IMR-90 (cell line): ENCODE results near the gene RBPJ. TPM values are rescaled to one million over a fixed set of nuclear protein-coding genes. Genes with fewer than 3 reads are reported as not detected.

Source experiments
- ATAC-seq: fragments of 200-7000 bp; cut with Tn5 transposase; 2 replicates; pipeline ENCODE4 v1.9.1; 2020; ENCODE audit warnings: low read depth, mild to moderate bottlenecking, moderate library complexity
- BruUV-seq: library from RNA; stranded (reverse); fragments of 400-500 nt; replicated peaks from 2 replicates; lab custom pipeline; 2021; lab: Mats Ljungman, UMichigan
- CTCF ChIA-PET: fragments of 300-600 bp; formaldehyde crosslinking; extraction: SDS; loops from one replicate; lab custom pipeline; 2021; ENCODE audit warnings: antibody characterized with exemption; lab: Yijun Ruan, JAX
- POLR2A ChIA-PET: fragments of 300-600 bp; sonication (Branson Sonifier 250); formaldehyde crosslinking; loops from one replicate; lab custom pipeline; 2022; ENCODE audit warnings: antibody characterized with exemption; ENCODE audit not compliant: unreplicated experiment; lab: Charles Lee
- DNase-seq: peaks from one replicate; pipeline ENCODE4 v3.0.0; 2013
- H2AFZ ChIP-seq: replicated peaks from 2 replicates; pipeline ENCODE3; 2013; ENCODE audit warnings: low read length, mild to moderate bottlenecking; ENCODE audit not compliant: poor library complexity
- H2AK5ac ChIP-seq: 2 replicates; pipeline ENCODE4 v1.6.1; 2013; ENCODE audit warnings: low read depth, low read length, inconsistent platforms
- H2AK9ac ChIP-seq: replicated peaks from 2 replicates; pipeline ENCODE3; 2013; ENCODE audit warnings: mild to moderate bottlenecking, low read depth, low read length, moderate library complexity; ENCODE audit not compliant: poor library complexity
- H2BK120ac ChIP-seq: 2 replicates; pipeline ENCODE4 v1.6.1; 2013; ENCODE audit warnings: low read depth, low read length, inconsistent platforms
- H2BK15ac ChIP-seq: 3 replicates; pipeline ENCODE4 v1.6.1; 2013; ENCODE audit warnings: low read depth, low read length, inconsistent platforms
- H2BK20ac ChIP-seq: 2 replicates; pipeline ENCODE4 v1.6.1; 2013; ENCODE audit warnings: low read depth, mild to moderate bottlenecking, inconsistent platforms, low read length, moderate library complexity
- H2BK5ac ChIP-seq: 2 replicates; pipeline ENCODE4 v1.6.1; 2013; ENCODE audit warnings: mild to moderate bottlenecking, low read depth, low read length, inconsistent platforms; ENCODE audit not compliant: poor library complexity, severe bottlenecking
- H3K14ac ChIP-seq: replicated peaks from 2 replicates; pipeline ENCODE4 v1.6.1; 2013; ENCODE audit warnings: low read depth, low read length, inconsistent platforms
- H3K18ac ChIP-seq: 2 replicates; pipeline ENCODE4 v1.6.1; 2013; ENCODE audit warnings: low read depth, low read length, control low read depth
- H3K23ac ChIP-seq: 2 replicates; pipeline ENCODE4 v1.6.1; 2013; ENCODE audit warnings: low read depth, low read length, inconsistent platforms
- H3K27ac ChIP-seq: 2 replicates; pipeline ENCODE4 v1.5.1; 2013; ENCODE audit warnings: mild to moderate bottlenecking, control low read depth, low read length; ENCODE audit not compliant: insufficient read depth
- H3K27me3 ChIP-seq: 2 replicates; pipeline ENCODE4 v1.6.1; 2013; ENCODE audit warnings: low read length; ENCODE audit not compliant: control insufficient read depth, insufficient read depth
- H3K36me3 ChIP-seq: 2 replicates; pipeline ENCODE4 v1.6.1; 2013; ENCODE audit warnings: low read length, mixed read lengths; ENCODE audit not compliant: control insufficient read depth, insufficient read depth
- H3K4ac ChIP-seq: 2 replicates; pipeline ENCODE4 v1.6.1; 2013; ENCODE audit warnings: low read depth, low read length, inconsistent platforms
- H3K4me1 ChIP-seq: 2 replicates; pipeline ENCODE4 v1.6.1; 2013; ENCODE audit warnings: low read length, mixed read lengths; ENCODE audit not compliant: control insufficient read depth, insufficient read depth
- H3K4me2 ChIP-seq: 2 replicates; pipeline ENCODE4 v1.6.1; 2013; ENCODE audit warnings: low read depth, mild to moderate bottlenecking, control low read depth, low read length, moderate library complexity
- H3K4me3 ChIP-seq: 2 replicates; pipeline ENCODE4 v1.5.1; 2013; ENCODE audit warnings: low read depth, mild to moderate bottlenecking, control low read depth, low read length, moderate library complexity; ENCODE audit not compliant: insufficient read depth
- H3K56ac ChIP-seq: 2 replicates; pipeline ENCODE4 v1.6.1; 2013; ENCODE audit warnings: low read length, inconsistent platforms; ENCODE audit not compliant: insufficient read depth; ENCODE audit errors: extremely low read depth
- H3K79me1 ChIP-seq, 2 experiments: 2 replicates each; pipeline ENCODE4 v1.6.1; 2013; ENCODE audit warnings: low read length in 2 of 2, inconsistent platforms in 1 of 2, low read depth in 1 of 2
- H3K9ac ChIP-seq: 2 replicates; pipeline ENCODE4 v1.6.1; 2013; ENCODE audit warnings: low read depth, low read length, control low read depth
- H3K9me1 ChIP-seq: 2 replicates; pipeline ENCODE4 v1.6.1; 2013; ENCODE audit warnings: low read length, inconsistent platforms; ENCODE audit not compliant: insufficient read depth
- H3K9me3 ChIP-seq: 2 replicates; pipeline ENCODE4 v1.6.1; 2013; ENCODE audit warnings: low read length; ENCODE audit not compliant: control insufficient read depth, insufficient read depth
- H4K20me1 ChIP-seq: 2 replicates; pipeline ENCODE4 v1.6.1; 2013; ENCODE audit warnings: low read length, inconsistent platforms; ENCODE audit not compliant: insufficient read depth
- H4K5ac ChIP-seq: 2 replicates; pipeline ENCODE4 v1.6.1; 2013; ENCODE audit warnings: mild to moderate bottlenecking, low read depth, low read length, control low read depth
- H4K8ac ChIP-seq, 2 experiments: 2 replicates each; pipeline ENCODE4 v1.6.1; 2013; ENCODE audit warnings: low read depth in 2 of 2, low read length in 2 of 2, control low read depth in 1 of 2, inconsistent platforms in 1 of 2
- H4K91ac ChIP-seq: 2 replicates; pipeline ENCODE4 v1.6.1; 2013; ENCODE audit warnings: low read depth, low read length, inconsistent platforms; ENCODE audit not compliant: insufficient read depth
- BHLHE40 ChIP-seq: fragments of 150-350 bp; IDR thresholded peaks from 2 replicates; pipeline ENCODE4 v1.6.1; 2016; ENCODE audit warnings: mild to moderate bottlenecking, low read depth, low read length
- CHD1 ChIP-seq: IDR thresholded peaks from 2 replicates; pipeline ENCODE4 v1.6.1; 2012; ENCODE audit warnings: low read depth, low read length, improper control_type of control experiment
- CTCF ChIP-seq: conservative IDR thresholded peaks from 2 replicates; pipeline ENCODE4 v1.5.1; 2012; ENCODE audit warnings: mild to moderate bottlenecking, low read depth, low read length, improper control_type of control experiment
- FOS ChIP-seq: fragments of 150-350 bp; IDR thresholded peaks from 2 replicates; pipeline ENCODE4 v1.6.1; 2016; ENCODE audit warnings: low read depth, low read length
- MAFK ChIP-seq: IDR thresholded peaks from 2 replicates; pipeline ENCODE4 v1.6.1; 2012; ENCODE audit warnings: low read depth, low read length, improper control_type of control experiment
- MAZ ChIP-seq: IDR thresholded peaks from 2 replicates; pipeline ENCODE4 v1.6.1; 2012; ENCODE audit warnings: low read depth, mild to moderate bottlenecking, low read length, improper control_type of control experiment, moderate library complexity, borderline replicate concordance
- MXI1 ChIP-seq: IDR thresholded peaks from 2 replicates; pipeline ENCODE4 v1.6.1; 2012; ENCODE audit warnings: low read depth, mild to moderate bottlenecking, low read length, moderate library complexity, borderline replicate concordance
- NFE2L2 ChIP-seq: fragments of 150-350 bp; IDR thresholded peaks from 2 replicates; pipeline ENCODE4 v1.6.1; 2016; ENCODE audit warnings: low read depth, mild to moderate bottlenecking, low read length
- POLR2A ChIP-seq: IDR thresholded peaks from 2 replicates; pipeline ENCODE4 v1.6.1; 2012; ENCODE audit warnings: mild to moderate bottlenecking, low read depth, low read length
- RAD21 ChIP-seq: IDR thresholded peaks from 2 replicates; pipeline ENCODE4 v1.6.1; 2012; ENCODE audit warnings: low read length, improper control_type of control experiment
- RCOR1 ChIP-seq: IDR thresholded peaks from 2 replicates; pipeline ENCODE4 v1.6.1; 2012; ENCODE audit warnings: mild to moderate bottlenecking, low read length, improper control_type of control experiment; ENCODE audit not compliant: insufficient replicate concordance
- RFX5 ChIP-seq: IDR thresholded peaks from 2 replicates; pipeline ENCODE4 v1.8.0; 2012; ENCODE audit warnings: low read depth, mild to moderate bottlenecking, low read length, moderate library complexity
- SMC3 ChIP-seq: fragments of 150-350 bp; IDR thresholded peaks from 2 replicates; pipeline ENCODE4 v1.6.1; 2016; ENCODE audit warnings: low read depth, mild to moderate bottlenecking, antibody characterized with exemption, low read length, moderate library complexity
- USF2 ChIP-seq: fragments of 150-350 bp; IDR thresholded peaks from 2 replicates; pipeline ENCODE4 v1.6.1; 2017; ENCODE audit warnings: mild to moderate bottlenecking, antibody characterized with exemption, low read length, low read depth
- WGBS, 2 experiments: methylation state at CpG; one replicate each; pipeline versions ENCODE4 v1.1.5 to v1.1.7; 2013; ENCODE audit warnings: missing lambda C conversion rate in 2 of 2; ENCODE audit not compliant: insufficient read length in 1 of 2; ENCODE audit errors: extremely low coverage in 2 of 2; 5-methylcytosine and 5-hydroxymethylcytosine counted together
- dilution Hi-C: fragments of 300-500 bp; cut with HindIII; formaldehyde crosslinking; loops from one replicate; pipeline ENCODE4 v1.14.3; 2018; ENCODE audit warnings: low sequenced_read_pairs; ENCODE audit not compliant: unreplicated experiment
- in situ Hi-C: fragments of 300-500 bp; cut with MboI; formaldehyde crosslinking; loops from 3 replicates; pipeline ENCODE4 v1.14.3; 2019; ENCODE audit warnings: low sequenced_read_pairs, inconsistent platforms, mixed read lengths
- intact Hi-C: fragments of 100-400 bp; cut with micrococcal nuclease; formaldehyde crosslinking; loops from 2 replicates; pipeline ENCODE4 v1.10.0; 2022
- polyA plus RNA-seq, 3 experiments: library from polyadenylated mRNA; depleted of rRNA; stranded (reverse); fragments of >200 nt; gene quantifications; 2 replicates each; pipeline ENCODE4 v1.2.3, GENCODE V29; 2012; ENCODE audit warnings: low replicate concordance in 1 of 3
- total RNA-seq: library from RNA; depleted of rRNA; stranded (reverse); fragments of >200 nt; gene quantifications from 2 replicates; pipeline ENCODE4 v1.2.3, GENCODE V29; 2012
- TF ChIP-seq, protein P1 (sequence below): fragments of 150-350 bp; IDR thresholded peaks from 2 replicates; pipeline ENCODE4 v1.6.1; 2016; ENCODE audit warnings: low read depth, mild to moderate bottlenecking, low read length, moderate library complexity, borderline replicate concordance

The RBPJ gene
- total and polyA plus RNA-seq, 2 of the 4 experiments (the other 2 are of a cell fraction): 50.3 to 148 TPM

- WGBS, 2 experiments: no CpG with 5 or more reads among the region's 2 CpGs
- H3K4me2 ChIP-seq: no peak overlapping the region
- POLR2A ChIA-PET: no interaction called here
- H3K9ac ChIP-seq: no peak overlapping the region
- H3K18ac ChIP-seq: no peak overlapping the region
- no peak overlapping the region for H4K8ac ChIP-seq
- H3K23ac ChIP-seq: no peak overlapping the region
- no peaks in the 10 kb centered on the region for H4K20me1 ChIP-seq
- no peak overlapping the region for H2BK15ac ChIP-seq
- no peak overlapping the region for H2BK20ac ChIP-seq
- H3K4me3 ChIP-seq: no peak overlapping the region
- no peak overlapping the region for H3K4ac ChIP-seq
- peak overlapping the region; percentile 9; the same call in 1 of the 2 replicates for H3K27ac ChIP-seq
- H3K14ac ChIP-seq: no peak overlapping the region
- H2BK5ac ChIP-seq: peak overlapping the region; percentile 23
- BruUV-seq: no TSS peak
- peak; percentile 36 for DNase-seq
- peaks cover 24% of the 10 kb centered on the region for H3K36me3 ChIP-seq
- H4K5ac ChIP-seq: no peak overlapping the region
- no peaks in the 10 kb centered on the region for H3K9me3 ChIP-seq
- H2AK9ac ChIP-seq: no peak overlapping the region
- H2AFZ ChIP-seq: no peak overlapping the region
- in situ Hi-C loops: no loop called here
- H4K91ac ChIP-seq: no peak overlapping the region
- no peaks in the 10 kb centered on the region for H3K27me3 ChIP-seq
- peak; percentile 28; the same call in 1 of the 2 replicates for ATAC-seq
- dilution Hi-C loops: no loop called here
- peaks cover 5 to 14% of the 10 kb centered on the region in 2 experiments; a peak in 3 of 4 replicates for H3K79me1 ChIP-seq
- TF ChIP-seq FOS (no peak), MAFK (no peak), POLR2A (no peak), BHLHE40 (no peak), SMC3 (no peak), MAZ (no peak), CTCF (no peak), NFE2L2 (no peak), USF2 (no peak), MXI1 (no peak), RFX5 (no peak), RCOR1 (no peak), CHD1 (no peak), RAD21 (no peak)
- TF ChIP-seq, protein P1, sequence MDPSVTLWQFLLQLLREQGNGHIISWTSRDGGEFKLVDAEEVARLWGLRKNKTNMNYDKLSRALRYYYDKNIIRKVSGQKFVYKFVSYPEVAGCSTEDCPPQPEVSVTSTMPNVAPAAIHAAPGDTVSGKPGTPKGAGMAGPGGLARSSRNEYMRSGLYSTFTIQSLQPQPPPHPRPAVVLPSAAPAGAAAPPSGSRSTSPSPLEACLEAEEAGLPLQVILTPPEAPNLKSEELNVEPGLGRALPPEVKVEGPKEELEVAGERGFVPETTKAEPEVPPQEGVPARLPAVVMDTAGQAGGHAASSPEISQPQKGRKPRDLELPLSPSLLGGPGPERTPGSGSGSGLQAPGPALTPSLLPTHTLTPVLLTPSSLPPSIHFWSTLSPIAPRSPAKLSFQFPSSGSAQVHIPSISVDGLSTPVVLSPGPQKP: no peak
- intact Hi-C loops: no loop called here
- H2AK5ac ChIP-seq: no peak overlapping the region
- H3K56ac ChIP-seq: no peak overlapping the region
- peaks cover 5% of the 10 kb centered on the region for H3K4me1 ChIP-seq
- no peak overlapping the region for H2BK120ac ChIP-seq
- H3K9me1 ChIP-seq: peaks cover 5% of the 10 kb centered on the region
- CTCF ChIA-PET: no interaction called here
These were observed 113.3 kb downstream of the RBPJ start for GRCh38 chr4:26434030-26434639.
